ENCODE measurements around the gene HSD17B3.
"Not testable (repeated sequence)": the region's sequence is repeated elsewhere in the genome, so short reads cannot be mapped to it uniquely, and the experiment has no call there.

Gene HSD17B3

DNA sequence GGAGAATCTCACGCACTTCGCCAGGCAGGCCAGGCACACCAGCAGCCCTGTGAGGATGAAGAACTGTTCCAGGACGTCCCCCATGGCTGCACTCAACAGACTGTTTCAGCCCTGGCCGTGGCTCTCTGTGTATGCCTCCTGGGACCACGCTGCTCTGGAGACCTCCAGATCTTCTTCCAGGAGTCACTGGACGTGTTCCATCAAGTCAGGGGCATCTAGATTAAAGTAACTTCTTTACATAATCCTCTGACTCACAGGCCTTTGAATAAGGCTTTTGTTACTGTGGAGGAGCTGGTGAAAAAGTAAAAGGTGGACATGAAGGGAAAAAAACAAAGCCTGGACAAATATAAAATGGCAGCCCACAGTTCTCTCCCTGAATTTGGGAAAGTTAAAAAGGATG lies at the start of gene HSD17B3:
Gene HSD17B3 (minus strand): TSS at position 156 of the 400 bp plus-strand sequence. CDS start 72 bp downstream, at position 84.
- no peak for DNase-seq

GRCh38 chr9:96350866-96351265 lies 48.9 kb upstream of the HSD17B3 start:
- DNase-seq = no peak

DNA sequence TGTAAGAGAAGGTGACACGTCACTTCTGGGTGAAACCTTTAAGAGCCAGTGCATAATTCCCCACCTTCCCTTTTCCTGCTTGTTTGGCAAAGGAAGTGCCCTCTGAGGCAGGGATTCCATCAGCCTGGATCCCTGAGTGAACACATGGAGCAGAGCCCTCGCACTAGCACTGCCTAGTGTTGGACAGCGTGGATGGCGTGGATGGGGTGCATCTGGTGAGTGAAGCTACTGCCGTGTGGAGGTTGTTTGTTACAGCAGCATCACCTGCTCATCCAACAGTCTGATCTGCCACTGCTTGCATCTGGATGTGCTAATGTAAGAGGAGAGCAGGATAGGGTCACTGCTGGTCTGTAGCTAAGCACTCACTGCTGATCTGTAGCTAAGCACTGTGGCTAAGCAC lies 46.3 kb upstream of the HSD17B3 start:
- no peak for DNase-seq

DNA sequence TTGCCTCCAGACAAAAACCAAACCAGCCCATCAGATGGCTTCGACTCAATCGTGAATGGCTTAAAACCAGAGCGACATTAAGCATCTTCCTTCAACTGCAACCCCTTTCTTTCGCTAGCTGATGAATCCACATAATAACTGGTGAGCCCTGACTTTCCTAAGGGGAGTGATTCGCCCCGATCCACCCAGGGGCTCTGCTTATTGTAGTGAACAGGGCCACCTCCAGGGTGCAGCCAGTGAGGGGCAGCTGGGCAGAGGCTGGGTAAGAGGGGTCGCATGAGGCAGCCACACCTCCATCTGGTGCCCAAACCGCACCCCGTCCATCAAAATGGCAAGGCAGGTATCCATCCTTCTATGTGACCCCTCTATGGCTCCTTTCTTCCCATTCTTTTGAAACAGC lies 43.6 kb upstream of the HSD17B3 start:
- DNase-seq = no peak

GRCh38 chr9:96344458-96345180 lies 42.6 kb upstream of the HSD17B3 start:
- peak; percentile 79 for DNase-seq

- DNase-seq = no peak
Measured at GRCh38 chr9:96343515-96344360, 41.8 kb upstream of the HSD17B3 start.

DNA sequence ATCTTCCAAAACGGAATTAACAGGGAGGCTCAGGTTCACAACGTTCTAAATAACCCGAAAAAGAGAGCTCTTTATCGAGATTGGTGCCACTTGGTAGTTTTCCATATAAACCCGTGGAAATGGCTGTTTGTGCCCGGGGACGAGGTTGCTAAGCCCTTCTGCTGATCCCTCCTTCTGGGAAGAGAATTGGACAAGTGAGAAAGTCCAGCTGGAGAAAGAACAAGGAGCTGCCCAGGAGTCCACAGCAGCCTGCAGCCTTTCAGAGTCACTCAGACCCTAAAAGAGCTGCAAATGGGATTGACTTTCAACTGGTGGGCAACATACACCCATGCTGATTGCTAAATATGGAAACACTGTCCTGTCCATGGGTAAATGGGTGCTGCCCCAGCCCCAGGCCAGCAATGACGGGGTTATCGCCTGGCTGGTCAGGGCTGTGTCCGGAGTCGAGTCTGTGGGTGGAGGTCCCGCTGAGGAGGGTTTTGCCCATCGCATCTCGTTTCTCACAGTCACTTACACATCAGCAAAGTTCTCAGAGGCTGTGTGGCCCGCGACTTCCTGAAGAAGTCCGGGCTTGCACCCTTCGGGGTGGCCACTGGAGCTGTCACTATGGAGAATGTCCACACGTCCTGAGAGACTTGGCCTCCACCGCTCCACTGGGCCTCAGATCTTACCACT lies 40.7 kb upstream of the HSD17B3 start:
- no peak for DNase-seq

DNA sequence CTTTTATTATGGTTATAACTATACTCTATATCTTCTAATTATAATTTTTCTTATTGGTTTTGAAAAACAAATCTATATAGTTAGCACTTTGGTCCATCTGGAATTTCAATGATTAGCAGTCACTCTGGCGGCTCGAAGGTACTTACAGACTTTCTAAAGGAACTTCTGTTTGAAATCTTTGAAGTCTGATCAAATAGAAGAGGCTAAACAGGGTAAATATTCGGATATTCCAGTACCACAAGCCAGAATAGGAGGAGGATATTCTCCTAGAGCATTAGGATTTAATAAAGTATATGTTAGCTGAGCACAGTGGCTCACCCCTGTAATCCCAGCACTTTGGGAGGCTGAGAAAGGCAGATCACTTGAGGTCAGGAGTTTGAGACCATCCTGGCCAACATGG lies 38.7 kb upstream of the HSD17B3 start:
- DNase-seq = no peak

- DNase-seq = no peak
Measured at GRCh38 chr9:96338299-96338698, 36.3 kb upstream of the HSD17B3 start.

DNA sequence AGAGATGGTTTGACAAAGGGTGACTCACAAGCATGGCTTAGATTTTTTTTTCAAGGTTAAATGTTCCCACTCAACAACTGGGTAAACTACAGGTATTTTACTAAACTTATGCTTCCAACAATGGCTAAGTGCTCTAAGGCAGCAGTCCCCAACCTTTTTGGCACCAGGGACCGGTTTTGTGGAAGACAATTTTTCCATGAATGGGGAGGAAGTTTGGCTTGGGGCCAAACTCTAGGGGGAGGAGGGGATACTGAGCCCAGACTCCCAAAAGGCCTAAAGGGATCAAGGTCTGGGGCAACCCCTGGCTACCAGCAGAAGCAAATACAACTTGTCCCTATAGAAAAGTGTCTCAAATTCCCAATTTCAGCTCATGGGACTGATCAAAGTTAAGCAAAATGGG lies 32.0 kb upstream of the HSD17B3 start:
- DNase-seq = no peak

DNA sequence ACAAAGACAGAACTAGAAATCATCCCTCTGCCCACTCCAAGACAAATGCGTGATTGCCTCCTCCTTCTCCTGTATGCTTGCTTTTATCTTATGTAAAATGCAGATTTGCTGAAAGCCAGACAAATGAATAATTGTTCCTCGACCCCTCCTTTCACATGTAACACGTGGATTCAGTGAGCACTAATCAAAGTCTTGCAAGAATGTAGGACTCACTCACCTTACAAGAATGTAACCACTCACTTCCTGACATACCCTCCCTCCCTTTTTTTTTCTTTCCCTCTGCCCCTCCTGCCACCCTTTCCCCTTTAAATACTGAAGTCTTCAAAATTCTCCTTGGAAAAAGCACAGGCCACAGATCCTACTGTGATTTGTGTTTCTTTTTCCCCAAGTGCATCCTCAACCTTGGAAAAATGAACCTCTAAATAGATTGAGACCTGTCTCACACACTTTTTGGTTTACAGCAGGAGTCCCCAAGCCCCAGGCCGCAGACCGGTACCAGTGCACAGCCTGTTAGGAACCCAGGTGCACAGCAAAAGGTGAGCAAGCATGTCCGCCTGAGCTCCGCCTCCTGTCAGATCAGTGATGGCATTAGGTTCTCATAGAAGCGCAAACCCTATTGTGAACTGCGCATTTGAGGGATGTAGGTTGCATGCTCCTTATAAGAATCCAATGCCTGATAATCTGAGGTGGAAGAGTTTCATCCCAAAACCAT lies 29.4 kb upstream of the HSD17B3 start:
- DNase-seq = no peak

DNA sequence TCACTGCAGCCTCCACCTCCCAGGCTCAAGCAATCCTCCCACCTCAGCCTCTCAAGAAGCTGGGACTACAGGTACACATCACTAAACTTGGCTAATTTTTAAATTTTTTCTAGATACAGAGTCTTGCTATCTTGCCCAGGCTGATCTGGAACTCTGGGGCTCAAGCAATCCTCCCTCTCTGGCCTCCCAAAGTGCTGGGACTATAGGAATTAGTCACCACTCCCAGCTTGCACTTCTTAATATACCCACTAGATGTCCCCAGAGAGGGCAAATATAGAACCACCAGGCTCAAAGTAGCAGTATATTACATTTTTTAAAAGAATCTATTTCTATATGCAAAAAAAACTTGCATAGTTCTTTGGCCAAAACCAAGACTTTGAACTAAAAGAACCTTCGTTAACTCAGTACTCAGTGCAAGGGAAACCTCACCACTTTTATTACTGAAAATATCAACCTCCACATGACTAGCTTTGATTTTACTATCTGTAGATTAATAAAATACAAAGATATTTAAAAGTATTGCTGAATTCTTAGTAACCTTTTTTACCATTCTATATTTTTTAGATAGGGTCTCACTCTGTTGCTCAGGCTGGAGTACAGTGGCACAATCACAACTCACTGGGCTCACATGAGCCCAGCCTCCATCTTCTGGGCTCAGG lies 25.8 kb upstream of the HSD17B3 start:
- peak; percentile 66 for DNase-seq

- no peak for DNase-seq
Measured at GRCh38 chr9:96323169-96323568, 21.2 kb upstream of the HSD17B3 start.

GRCh38 chr9:96322736-96323135 lies 20.8 kb upstream of the HSD17B3 start:
- peak; percentile 3 for DNase-seq

DNA sequence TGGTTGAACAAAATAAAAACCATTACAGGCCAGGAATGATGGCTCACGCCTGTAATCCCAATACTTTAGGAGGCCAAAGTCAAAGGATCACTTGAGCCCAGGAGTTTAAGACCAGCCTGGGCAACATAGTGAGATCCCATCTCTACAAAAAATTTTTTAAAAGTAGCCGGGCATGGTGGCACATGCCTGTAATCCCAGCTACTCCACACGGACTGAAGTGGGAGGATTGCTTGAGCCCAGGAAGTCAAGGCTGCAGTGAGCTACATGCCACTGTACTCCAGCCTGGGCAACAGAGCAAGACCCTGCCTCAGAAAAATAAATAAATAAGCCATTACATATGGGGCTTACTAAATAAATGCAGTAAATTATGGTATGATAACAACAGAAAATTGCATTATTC lies 20.2 kb upstream of the HSD17B3 start:
- DNase-seq = not testable (repeated sequence)

- no peak for DNase-seq
Measured at GRCh38 chr9:96321515-96321914, 19.5 kb upstream of the HSD17B3 start.

DNA sequence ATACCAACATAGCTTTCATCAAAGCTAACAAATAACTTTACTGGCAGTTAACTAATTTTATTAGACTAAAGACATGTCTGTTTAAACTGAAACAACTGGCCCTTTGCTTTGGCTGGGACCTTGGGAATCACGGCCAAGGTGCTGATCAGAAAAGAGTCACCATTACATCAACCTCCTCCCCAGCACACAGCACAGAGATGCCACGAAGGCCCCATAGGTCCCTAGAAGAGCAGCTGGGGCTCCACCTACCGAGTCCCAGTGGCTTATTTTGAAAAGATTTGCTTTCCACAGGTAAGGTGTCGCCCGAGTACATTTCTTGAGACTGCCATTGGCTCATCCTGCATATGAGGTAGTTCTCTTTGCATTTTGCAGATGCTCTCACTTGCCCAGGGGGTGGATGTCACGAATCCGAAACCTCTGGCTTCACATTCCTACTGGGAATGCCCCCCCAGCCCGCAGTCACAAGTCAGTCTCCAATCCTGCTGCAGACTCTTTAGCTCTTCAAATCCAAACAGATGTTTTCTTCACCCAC lies 18.8 kb upstream of the HSD17B3 start:
- DNase-seq = no peak

DNA sequence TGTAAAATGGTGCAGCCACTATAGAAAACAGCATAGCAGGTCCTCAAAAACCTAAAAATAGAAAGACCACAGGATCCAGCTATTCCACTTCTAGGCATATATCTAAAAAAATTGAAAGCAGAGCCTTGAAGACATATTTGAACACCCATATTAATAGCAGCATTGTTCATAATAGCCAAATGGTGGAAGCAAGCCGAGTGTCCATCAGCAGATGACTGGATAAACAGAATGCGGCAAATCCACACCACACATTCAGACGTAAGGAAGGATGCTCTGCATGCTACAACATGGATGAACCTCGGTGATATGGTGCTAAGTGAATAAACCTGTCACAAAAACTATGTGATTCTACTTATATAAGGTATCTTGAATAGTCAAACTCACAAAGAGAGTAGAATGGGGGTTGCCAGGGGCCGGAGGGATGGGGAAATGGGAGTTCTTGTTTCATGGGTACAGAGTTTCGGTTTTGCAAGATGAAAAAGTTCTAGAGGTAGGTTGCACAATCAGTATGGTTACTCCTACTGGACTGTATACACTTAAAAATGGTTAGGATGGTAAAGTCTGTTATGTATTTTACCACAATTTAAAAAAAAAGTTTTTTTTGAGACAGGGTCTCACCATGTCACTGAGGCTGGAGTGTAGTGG lies 17.1 kb upstream of the HSD17B3 start:
- no peak for DNase-seq

- DNase-seq = peak; percentile 66
Measured at GRCh38 chr9:96317335-96317980, 15.5 kb upstream of the HSD17B3 start.

GRCh38 chr9:96309850-96310249 lies 7.9 kb upstream of the HSD17B3 start:
- no peak for DNase-seq

- DNase-seq = not testable (repeated sequence)
Measured at GRCh38 chr9:96306958-96307357, 5.0 kb upstream of the HSD17B3 start.

All from NCI-H82 (cell line).